Activated naive CD4-positive, alpha-beta T cell (primary cell): ENCODE results near the gene C20orf144.
"Not testable (repeated sequence)": the region's sequence is repeated elsewhere in the genome, so short reads cannot be mapped to it uniquely, and the experiment has no call there.

Experiments
- DNase-seq, 4 experiments: peaks; one replicate each; lab custom pipeline; 2025; lab: John Stamatoyannopoulos, UW

C20orf144 gene

GRCh38 chr20:33662172-33662571 lies at the start of gene C20orf144:
Gene C20orf144 (plus strand): TSS chr20:33662327. CDS start chr20:33662346, 19 bp downstream.
- DNase-seq = no peak

GRCh38 chr20:33621717-33622400 lies 40.3 kb upstream of the C20orf144 start:
- DNase-seq = no peak

DNA sequence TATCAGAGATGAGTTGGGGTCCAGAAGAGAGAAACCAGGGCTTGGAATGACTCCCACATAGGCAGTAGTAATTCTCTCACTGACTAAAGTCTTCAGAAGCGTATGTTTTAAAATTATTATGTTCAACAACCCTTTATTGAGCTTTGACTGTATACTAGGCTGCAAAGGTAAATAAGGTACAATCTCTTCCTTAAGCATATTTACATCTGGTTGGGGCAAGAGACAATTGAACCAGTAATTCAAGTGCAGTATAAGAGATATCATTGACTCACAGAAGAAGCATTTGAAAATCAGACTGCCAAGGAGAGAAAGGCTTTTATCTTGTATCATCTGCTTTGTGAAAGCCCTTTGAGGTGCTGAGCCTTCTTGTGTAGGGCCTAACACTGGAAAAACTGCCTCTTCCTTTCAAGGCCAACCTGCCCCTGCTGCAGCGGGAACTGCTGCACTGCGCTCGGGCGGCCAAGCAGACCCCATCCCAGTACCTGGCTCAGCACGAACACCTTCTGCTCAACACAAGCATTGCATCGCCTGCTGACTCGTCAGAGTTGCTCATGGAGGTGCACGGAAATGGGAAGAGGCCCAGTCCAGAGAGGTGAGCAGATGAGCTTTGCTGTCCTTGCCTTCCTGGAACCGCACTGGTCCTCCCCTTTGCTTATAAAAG lies 39.3 kb upstream of the C20orf144 start:
- no peak for DNase-seq

- DNase-seq = no peak
Measured at GRCh38 chr20:33624399-33624798, 37.7 kb upstream of the C20orf144 start.

- no peak for DNase-seq
Measured at GRCh38 chr20:33626190-33626589, 35.9 kb upstream of the C20orf144 start.

GRCh38 chr20:33627577-33628216 lies 34.4 kb upstream of the C20orf144 start:
- no peak for DNase-seq

DNA sequence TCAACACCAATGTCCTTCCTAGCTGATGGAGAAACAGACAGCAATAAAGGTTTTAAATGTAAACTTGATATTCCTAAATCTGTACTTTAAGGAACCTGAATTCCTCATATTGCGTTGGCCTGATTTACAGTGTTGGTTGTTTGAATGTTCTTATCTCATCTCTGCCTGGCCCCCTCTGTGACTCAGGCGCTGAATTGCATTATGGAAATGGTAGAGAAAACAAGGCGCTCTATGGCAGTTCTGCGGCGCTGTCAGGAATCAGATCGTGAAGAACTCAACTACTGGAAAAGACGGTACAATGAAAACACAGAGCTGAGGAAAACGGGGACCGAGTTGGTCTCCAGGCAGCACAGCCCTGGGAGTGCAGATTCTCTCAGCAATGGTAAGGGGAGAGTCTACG lies 32.6 kb upstream of the C20orf144 start:
- no peak for DNase-seq

- DNase-seq = no peak
Measured at GRCh38 chr20:33629979-33630378, 32.1 kb upstream of the C20orf144 start.

GRCh38 chr20:33630507-33630906 lies 31.6 kb upstream of the C20orf144 start:
- DNase-seq = no peak

- not testable (repeated sequence) for DNase-seq
Measured at GRCh38 chr20:33631910-33632309, 30.2 kb upstream of the C20orf144 start.

DNA sequence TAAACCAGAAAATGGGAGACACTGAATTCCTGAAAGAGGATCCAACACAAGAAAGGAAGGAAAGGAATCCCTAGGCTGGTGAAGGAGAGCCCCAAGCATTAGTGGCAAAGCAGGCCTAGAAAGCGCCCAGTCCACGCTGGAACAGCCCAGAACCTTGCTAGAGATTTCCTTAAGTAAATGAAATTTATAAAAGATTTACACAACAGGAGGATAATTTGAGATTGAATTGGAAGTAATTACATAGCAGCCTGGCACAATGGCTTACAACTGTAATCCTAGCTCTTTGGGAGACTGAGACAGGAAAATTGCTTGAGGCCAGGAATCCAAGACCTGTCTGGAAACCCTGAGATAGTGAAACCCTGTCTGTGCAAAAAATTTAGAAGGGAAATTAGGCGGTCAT lies 26.8 kb upstream of the C20orf144 start:
- no peak for DNase-seq

DNA sequence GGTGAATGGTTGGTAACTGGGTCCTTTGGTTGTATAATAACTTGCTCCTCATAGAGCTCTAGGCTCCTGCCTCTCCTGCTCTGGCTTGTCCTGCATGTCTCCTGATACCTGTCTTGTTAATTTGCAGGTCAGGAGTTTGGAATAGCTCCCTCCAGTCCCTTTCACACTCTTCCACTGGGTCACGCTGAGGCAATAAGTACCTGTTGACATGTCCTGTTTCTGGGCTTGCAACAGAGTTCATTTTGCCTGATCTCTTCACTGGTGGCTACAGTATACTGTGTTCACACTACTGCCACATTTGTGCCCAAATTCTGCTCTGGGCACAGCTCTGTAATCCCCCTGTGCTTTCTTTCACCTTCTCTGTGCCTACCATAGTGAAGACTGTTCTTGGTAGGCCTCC lies 25.4 kb upstream of the C20orf144 start:
- DNase-seq = no peak

GRCh38 chr20:33640287-33640686 lies 21.8 kb upstream of the C20orf144 start:
- DNase-seq = no peak

DNA sequence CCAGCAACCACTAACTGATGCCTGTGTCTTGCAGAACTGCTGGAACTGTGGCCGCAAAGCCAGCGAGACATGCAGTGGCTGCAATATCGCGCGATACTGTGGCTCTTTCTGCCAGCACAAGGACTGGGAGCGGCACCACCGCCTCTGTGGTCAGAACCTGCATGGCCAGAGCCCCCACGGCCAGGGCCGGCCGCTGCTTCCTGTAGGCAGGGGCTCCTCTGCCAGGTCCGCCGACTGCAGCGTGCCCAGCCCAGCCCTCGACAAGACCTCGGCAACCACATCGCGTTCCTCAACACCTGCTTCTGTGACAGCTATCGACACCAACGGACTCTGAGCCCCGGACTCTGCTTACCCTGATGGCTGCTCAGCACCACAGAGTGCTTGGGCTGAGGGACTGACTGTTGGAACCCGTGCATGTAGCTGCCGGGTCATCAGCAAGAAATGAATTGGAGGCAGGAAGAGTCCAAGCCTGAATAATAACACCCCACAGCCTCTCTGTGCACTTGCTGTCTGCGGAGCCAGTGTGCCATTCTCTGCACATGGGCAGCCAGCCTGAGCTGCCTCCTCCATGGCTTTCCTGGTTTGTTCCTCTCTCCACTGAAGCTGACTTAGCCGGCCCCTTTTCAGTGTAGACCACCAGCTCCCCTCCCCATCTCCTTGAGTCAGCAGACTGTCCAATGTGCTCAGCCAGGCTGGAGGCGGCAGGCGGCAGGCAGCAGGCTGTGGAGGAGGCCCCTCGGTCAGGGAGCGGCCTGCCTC lies 17.6 kb upstream of the C20orf144 start:
- no peak for DNase-seq

DNA sequence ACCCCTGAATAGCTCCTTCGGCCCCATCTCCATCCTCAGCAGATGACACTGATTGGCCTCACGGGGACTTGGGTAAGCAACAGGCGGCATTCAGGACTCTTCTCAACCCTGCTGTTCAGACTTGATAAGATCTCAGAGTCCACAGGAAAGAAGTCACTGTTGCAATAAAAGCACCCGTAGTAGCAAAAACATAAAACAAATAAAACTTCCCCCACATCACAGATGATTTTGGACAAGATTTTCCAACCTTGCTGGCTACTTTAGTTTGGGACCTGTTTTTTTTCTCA lies 17.1 kb upstream of the C20orf144 start:
- DNase-seq = no peak

DNA sequence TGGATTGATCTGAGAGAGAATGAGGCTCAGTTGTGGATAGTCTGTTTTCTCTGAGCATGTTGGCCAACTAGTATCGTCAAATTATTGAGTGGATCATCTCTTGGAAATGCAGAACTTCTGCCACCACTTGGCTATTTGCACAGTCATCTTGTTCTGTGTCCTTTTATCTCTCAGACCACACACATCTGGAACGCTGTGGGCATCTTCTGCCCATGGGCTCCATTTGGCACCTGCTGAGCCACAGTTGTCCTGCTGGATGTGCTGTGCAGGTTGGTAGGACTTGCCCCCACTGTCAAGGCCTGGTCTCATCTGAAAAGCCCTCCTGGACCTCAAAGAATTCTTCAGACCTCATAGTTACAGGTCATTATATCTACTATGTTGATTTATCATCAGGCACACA lies 16.7 kb upstream of the C20orf144 start:
- no peak for DNase-seq

DNA sequence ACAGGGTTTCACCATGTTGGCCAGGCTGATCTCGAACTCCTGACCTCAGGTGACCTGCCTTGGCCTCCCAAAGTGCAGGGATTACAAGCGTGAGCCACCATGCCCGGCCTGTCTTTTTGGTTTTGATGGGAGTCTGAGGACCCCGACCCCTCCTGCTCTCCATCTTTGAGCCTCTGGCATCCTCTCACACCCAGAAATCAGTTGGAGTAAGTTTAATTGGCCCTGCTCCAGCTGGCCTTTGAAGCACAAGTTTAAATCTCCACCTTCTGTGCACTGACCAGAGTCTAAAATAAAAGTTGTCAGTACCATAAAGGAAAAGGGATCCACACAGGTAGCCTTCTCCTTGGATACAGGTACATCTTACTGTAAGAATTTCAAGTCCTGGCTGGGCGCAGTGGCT lies 15.9 kb upstream of the C20orf144 start:
- DNase-seq = no peak

- DNase-seq = not testable (repeated sequence)
Measured at GRCh38 chr20:33646959-33647602, 15.0 kb upstream of the C20orf144 start.

DNA sequence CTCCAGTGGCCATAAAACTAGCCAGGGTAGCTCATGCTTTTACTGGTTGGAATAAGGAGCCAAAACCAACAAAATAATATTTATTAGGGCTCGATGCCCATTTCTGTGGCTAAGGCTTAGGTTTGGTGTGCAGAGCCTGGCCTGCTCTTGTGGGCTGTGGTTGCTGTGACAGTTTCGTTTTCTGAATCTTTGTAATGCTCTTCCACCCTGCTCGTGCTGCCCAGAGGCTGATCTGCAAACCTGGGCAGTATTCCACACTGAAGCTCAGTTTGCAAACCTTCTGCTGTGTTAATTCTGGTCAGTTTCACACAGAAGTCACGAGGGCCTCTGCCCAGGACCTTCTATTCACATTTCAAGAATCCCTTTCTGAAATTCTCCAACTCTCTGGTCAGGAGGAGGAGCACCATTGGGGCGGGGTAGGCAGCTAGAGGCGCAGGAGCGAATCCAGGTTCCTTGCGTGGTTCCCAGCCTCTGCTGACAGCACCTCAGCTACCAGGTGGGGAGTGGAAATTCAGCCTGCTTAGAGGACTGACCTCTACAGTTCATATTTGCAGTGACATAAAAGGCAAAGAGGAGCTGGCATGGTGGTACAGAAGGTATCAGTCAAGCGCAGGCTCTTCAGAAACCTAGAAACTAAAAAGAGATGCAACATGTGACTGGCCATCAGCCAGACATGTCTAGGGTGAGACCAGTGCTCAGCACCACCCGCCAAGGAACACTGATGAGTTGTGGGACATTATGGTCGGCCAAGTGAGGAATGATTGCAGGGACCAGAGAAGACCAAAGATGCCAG lies 14.3 kb upstream of the C20orf144 start:
- DNase-seq = no peak

DNA sequence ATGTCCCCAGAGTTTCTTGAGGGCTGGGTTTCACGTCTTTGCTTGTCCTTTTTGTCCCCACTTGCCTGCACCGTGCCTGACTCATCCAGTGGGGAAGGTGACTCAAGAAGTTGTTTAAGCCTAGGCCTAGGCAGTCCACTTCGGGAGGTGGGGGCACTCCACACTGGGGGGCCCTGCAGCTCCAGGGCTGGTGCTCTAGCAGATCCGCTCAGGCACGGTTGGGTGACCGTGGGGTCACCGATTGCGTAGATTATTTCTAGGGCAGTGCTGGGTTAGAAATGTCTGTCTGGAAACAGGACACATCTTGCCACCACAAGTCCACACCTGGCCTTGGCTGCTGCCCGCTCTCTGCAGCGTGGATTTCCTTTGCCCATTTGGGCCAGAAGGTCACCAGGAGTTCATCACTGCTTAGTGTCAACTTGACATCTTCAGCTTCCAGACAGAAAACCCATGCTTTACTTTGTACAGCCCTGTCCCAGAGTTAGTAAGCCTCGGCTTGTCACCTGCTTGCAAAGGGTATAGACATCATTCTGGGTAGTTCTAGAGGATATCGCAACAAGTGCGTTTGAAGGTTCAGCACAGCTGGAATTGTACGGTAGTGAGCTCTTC lies 13.6 kb upstream of the C20orf144 start:
- no peak for DNase-seq

- no peak for DNase-seq
Measured at GRCh38 chr20:33649201-33649681, 12.9 kb upstream of the C20orf144 start.
